ENCODE data around the gene KCNQ1. TPM values are rescaled to one million over a fixed set of nuclear protein-coding genes. Genes with fewer than 3 reads are reported as not detected.

KCNQ1 gene
- total and polyA plus RNA-seq, 9 of the 15 experiments (the other 6 are each of a cell fraction or from before 2014, with no cell fraction given), result 0.44 TPM; not detected in 8

DNA sequence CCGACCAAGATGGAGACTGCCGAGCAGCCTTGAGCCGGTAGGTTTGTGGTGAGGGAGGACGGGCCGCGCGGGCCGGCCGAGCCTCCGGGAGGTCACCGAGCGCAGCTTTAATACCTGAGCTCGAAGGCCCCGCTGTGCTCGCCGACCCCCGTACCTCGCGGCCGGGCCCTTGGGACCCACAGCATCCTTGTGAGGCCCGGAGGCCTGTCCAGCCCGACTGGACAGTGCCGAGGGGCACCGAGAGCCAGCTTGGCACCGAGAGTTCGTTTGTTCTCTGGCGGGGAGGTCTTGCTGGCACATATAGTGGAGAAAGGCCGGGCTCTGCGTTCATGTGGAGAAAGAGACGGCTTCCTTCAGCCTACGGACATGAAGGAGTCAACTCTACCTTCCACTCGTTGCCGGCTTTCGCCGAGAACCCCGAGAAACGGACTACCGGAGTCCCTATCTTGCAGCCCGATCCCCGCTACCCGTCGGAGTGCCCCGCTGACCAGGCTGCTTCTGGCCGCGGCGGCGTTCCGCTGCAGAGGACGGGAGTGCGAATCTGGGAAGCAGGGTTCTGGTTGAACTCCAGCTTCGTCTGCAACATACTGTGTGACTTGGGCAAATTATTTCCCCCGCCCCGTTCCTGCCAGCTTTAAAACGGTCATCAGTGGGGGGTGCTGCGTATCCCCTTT is 43.9 kb upstream of the KCNQ1 start (continued):
- TF ChIP-seq, protein P1, sequence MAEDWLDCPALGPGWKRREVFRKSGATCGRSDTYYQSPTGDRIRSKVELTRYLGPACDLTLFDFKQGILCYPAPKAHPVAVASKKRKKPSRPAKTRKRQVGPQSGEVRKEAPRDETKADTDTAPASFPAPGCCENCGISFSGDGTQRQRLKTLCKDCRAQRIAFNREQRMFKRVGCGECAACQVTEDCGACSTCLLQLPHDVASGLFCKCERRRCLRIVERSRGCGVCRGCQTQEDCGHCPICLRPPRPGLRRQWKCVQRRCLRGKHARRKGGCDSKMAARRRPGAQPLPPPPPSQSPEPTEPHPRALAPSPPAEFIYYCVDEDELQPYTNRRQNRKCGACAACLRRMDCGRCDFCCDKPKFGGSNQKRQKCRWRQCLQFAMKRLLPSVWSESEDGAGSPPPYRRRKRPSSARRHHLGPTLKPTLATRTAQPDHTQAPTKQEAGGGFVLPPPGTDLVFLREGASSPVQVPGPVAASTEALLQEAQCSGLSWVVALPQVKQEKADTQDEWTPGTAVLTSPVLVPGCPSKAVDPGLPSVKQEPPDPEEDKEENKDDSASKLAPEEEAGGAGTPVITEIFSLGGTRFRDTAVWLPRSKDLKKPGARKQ (CRISPR knock-in tag; IDR thresholded peaks at IDR 0.05), result no peak
- TF ChIP-seq, protein P2, sequence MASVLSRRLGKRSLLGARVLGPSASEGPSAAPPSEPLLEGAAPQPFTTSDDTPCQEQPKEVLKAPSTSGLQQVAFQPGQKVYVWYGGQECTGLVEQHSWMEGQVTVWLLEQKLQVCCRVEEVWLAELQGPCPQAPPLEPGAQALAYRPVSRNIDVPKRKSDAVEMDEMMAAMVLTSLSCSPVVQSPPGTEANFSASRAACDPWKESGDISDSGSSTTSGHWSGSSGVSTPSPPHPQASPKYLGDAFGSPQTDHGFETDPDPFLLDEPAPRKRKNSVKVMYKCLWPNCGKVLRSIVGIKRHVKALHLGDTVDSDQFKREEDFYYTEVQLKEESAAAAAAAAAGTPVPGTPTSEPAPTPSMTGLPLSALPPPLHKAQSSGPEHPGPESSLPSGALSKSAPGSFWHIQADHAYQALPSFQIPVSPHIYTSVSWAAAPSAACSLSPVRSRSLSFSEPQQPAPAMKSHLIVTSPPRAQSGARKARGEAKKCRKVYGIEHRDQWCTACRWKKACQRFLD (CRISPR knock-in tag; IDR thresholded peaks at IDR 0.05), result no peak; the same call in 1 of the 2 replicates
- TF ChIP-seq ZNF12 (CRISPR knock-in tag; IDR thresholded peaks at IDR 0.05), result 0 out of 2 replicates have a peak, but pooled peaks have one; percentile 20
- TF ChIP-seq, protein P3, sequence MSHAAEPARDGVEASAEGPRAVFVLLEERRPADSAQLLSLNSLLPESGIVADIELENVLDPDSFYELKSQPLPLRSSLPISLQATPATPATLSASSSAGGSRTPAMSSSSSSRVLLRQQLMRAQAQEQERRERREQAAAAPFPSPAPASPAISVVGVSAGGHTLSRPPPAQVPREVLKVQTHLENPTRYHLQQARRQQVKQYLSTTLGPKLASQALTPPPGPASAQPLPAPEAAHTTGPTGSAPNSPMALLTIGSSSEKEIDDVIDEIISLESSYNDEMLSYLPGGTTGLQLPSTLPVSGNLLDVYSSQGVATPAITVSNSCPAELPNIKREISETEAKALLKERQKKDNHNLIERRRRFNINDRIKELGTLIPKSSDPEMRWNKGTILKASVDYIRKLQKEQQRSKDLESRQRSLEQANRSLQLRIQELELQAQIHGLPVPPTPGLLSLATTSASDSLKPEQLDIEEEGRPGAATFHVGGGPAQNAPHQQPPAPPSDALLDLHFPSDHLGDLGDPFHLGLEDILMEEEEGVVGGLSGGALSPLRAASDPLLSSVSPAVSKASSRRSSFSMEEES (CRISPR knock-in tag; IDR thresholded peaks at IDR 0.05), result no peak
- no peak for TF ChIP-seq EGR1 (conservative IDR thresholded peaks at IDR 0.05)
- no peak for TF ChIP-seq ZNF41 (CRISPR knock-in tag; conservative IDR thresholded peaks at IDR 0.05)
- TF ChIP-seq ZKSCAN1 (IDR thresholded peaks at IDR 0.05; ENCODE audit: low read depth, low read length), result no peak
- TF ChIP-seq, protein P4, sequence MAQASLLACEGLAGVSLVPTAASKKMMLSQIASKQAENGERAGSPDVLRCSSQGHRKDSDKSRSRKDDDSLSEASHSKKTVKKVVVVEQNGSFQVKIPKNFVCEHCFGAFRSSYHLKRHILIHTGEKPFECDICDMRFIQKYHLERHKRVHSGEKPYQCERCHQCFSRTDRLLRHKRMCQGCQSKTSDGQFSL (CRISPR knock-in tag; IDR thresholded peaks at IDR 0.05), result peak; percentile 43; the same call in 1 of the 2 replicates
- TF ChIP-seq, protein P4 (tag; IDR thresholded peaks at IDR 0.05), result no peak
- no peak for TF ChIP-seq SNRNP70 (optimal IDR thresholded peaks at IDR 0.05; ENCODE audit: low read depth, low read length)
- TF ChIP-seq RAD51 (IDR thresholded peaks at IDR 0.05; ENCODE audit: borderline replicate concordance, low read depth), result no peak
- no peak for TF ChIP-seq ZNF282 (CRISPR knock-in tag; IDR thresholded peaks at IDR 0.05)
- TF ChIP-seq ZNF253 (CRISPR knock-in tag; conservative IDR thresholded peaks at IDR 0.05), result no peak
- TF ChIP-seq, protein P5, sequence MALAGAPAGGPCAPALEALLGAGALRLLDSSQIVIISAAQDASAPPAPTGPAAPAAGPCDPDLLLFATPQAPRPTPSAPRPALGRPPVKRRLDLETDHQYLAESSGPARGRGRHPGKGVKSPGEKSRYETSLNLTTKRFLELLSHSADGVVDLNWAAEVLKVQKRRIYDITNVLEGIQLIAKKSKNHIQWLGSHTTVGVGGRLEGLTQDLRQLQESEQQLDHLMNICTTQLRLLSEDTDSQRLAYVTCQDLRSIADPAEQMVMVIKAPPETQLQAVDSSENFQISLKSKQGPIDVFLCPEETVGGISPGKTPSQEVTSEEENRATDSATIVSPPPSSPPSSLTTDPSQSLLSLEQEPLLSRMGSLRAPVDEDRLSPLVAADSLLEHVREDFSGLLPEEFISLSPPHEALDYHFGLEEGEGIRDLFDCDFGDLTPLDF (CRISPR knock-in tag; IDR thresholded peaks at IDR 0.05), result no peak
- no peak for TF ChIP-seq TEAD4 (IDR thresholded peaks at IDR 0.05; ENCODE audit: low read length)
- no peak for TF ChIP-seq TEAD4 (CRISPR knock-in tag; IDR thresholded peaks at IDR 0.05; ENCODE audit: borderline replicate concordance)
- TF ChIP-seq RBBP5 (IDR thresholded peaks at IDR 0.05; ENCODE audit: borderline replicate concordance, insufficient read depth, low read length, poor library complexity, severe bottlenecking), result peak; percentile 88
- TF ChIP-seq, protein P6, sequence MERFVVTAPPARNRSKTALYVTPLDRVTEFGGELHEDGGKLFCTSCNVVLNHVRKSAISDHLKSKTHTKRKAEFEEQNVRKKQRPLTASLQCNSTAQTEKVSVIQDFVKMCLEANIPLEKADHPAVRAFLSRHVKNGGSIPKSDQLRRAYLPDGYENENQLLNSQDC (CRISPR knock-in tag; IDR thresholded peaks at IDR 0.05), result no peak
- TF ChIP-seq MEF2D (tag; conservative IDR thresholded peaks at IDR 0.05; ENCODE audit: low read depth), result no peak
- no peak for TF ChIP-seq MAFF (IDR thresholded peaks at IDR 0.05; ENCODE audit: low read length)
